ENCODE data around the gene BTN1A1.

BTN1A1 gene

GRCh38 chr6:26468829-26469228 lies 31.3 kb upstream of the BTN1A1 start:
- Histone ChIP-seq H2BK120ac (ENCODE audit: low read depth, low read length) (no peak overlapping the region), H3K27me3 (ENCODE audit: control insufficient read depth in 3 of 3, insufficient read depth in 3 of 3, low read depth in 1 of 3, low read length in 3 of 3) (no peaks in the 10 kb centered on the region), H3K36me3 (replicated peaks in 1 of 2; ENCODE audit: control insufficient read depth in 2 of 2, insufficient read depth in 2 of 2, low read length in 2 of 2) (peaks cover 25 to 63% of the 10 kb centered on the region in 2 donors), H2BK12ac (ENCODE audit: low read length) (no peak overlapping the region), H3K79me1 (ENCODE audit: low read depth, low read length) (no peaks in the 10 kb centered on the region), H3K4me2 (ENCODE audit: insufficient read depth, low read length, poor library complexity, severe bottlenecking) (no peak overlapping the region), H3K27ac (replicated peaks; ENCODE audit: low read length) (no peak overlapping the region), H3K18ac (ENCODE audit: low read length) (no peak overlapping the region), H2BK15ac (ENCODE audit: low read length) (no peak overlapping the region), H4K91ac (ENCODE audit: low read depth, low read length, poor library complexity) (no peak overlapping the region), H2BK5ac (ENCODE audit: low read length) (no peak overlapping the region), H3K4me3 (ENCODE audit: low read length in 2 of 2) (no peak overlapping the region), H3K4ac (ENCODE audit: low read length) (no peak overlapping the region), H4K8ac (ENCODE audit: low read depth, low read length) (no peak overlapping the region), H2AFZ (ENCODE audit: low read length) (no peak overlapping the region), H3K9ac (ENCODE audit: low read depth, low read length, poor library complexity) (no peak overlapping the region), H3K9me3 (replicated peaks in 1 of 2; ENCODE audit: control insufficient read depth in 2 of 2, insufficient read depth in 1 of 2, low read depth in 1 of 2, low read length in 2 of 2) (no peaks in the 10 kb centered on the region), H3K23ac (ENCODE audit: low read depth, low read length, poor library complexity) (no peak overlapping the region), H3K4me1 (ENCODE audit: control insufficient read depth in 2 of 2, insufficient read depth in 1 of 2, low read depth in 1 of 2, low read length in 2 of 2) (no peaks in the 10 kb centered on the region), H3K14ac (ENCODE audit: low read length) (no peak overlapping the region), H2AK5ac (ENCODE audit: low read depth, low read length) (no peak overlapping the region)
- no CpG with 5 or more reads among the region's 2 CpGs for WGBS, 2 donors (ENCODE audit: extremely low coverage in 2 of 2, insufficient read length in 2 of 2, insufficient replicate concordance in 1 of 2)
- no peak for DNase-seq (ENCODE audit: low spot score)

GRCh38 chr6:26470643-26471042 lies 29.5 kb upstream of the BTN1A1 start:
- Histone ChIP-seq H3K23ac (ENCODE audit: low read depth, low read length, poor library complexity) (no peak overlapping the region), H3K4me3 (ENCODE audit: low read length in 2 of 2) (no peak overlapping the region), H3K9me3 (replicated peaks in 1 of 2; ENCODE audit: control insufficient read depth in 2 of 2, insufficient read depth in 1 of 2, low read depth in 1 of 2, low read length in 2 of 2) (no peaks in the 10 kb centered on the region), H3K4me2 (ENCODE audit: insufficient read depth, low read length, poor library complexity, severe bottlenecking) (no peak overlapping the region), H2AFZ (ENCODE audit: low read length) (no peak overlapping the region), H2AK5ac (ENCODE audit: low read depth, low read length) (no peak overlapping the region), H3K18ac (ENCODE audit: low read length) (no peak overlapping the region), H3K79me1 (ENCODE audit: low read depth, low read length) (no peaks in the 10 kb centered on the region), H3K9ac (ENCODE audit: low read depth, low read length, poor library complexity) (no peak overlapping the region), H3K27me3 (ENCODE audit: control insufficient read depth in 3 of 3, insufficient read depth in 3 of 3, low read depth in 1 of 3, low read length in 3 of 3) (no peaks in the 10 kb centered on the region), H3K27ac (replicated peaks; ENCODE audit: low read length) (no peak overlapping the region), H4K8ac (ENCODE audit: low read depth, low read length) (no peak overlapping the region), H2BK12ac (ENCODE audit: low read length) (no peak overlapping the region), H2BK120ac (ENCODE audit: low read depth, low read length) (no peak overlapping the region), H2BK15ac (ENCODE audit: low read length) (no peak overlapping the region), H3K14ac (ENCODE audit: low read length) (no peak overlapping the region), H3K36me3 (replicated peaks in 1 of 2; ENCODE audit: control insufficient read depth in 2 of 2, insufficient read depth in 2 of 2, low read length in 2 of 2) (peaks cover 10 to 45% of the 10 kb centered on the region in 2 donors), H3K4ac (ENCODE audit: low read length) (no peak overlapping the region), H4K91ac (ENCODE audit: low read depth, low read length, poor library complexity) (no peak overlapping the region), H3K4me1 (ENCODE audit: control insufficient read depth in 2 of 2, insufficient read depth in 1 of 2, low read depth in 1 of 2, low read length in 2 of 2) (peaks cover 3 to 5% of the 10 kb centered on the region in 2 donors), H2BK5ac (ENCODE audit: low read length) (no peak overlapping the region)
- WGBS, 2 donors (ENCODE audit: extremely low coverage in 2 of 2, insufficient read length in 2 of 2, insufficient replicate concordance in 1 of 2): no CpG with 5 or more reads among the region's 4 CpGs
- DNase-seq (ENCODE audit: low spot score): no peak

GRCh38 chr6:26471970-26472369 lies 28.1 kb upstream of the BTN1A1 start:
- peaks cover 4 to 9% of the 10 kb centered on the region in 2 donors for H3K4me1 ChIP-seq (ENCODE audit: control insufficient read depth in 2 of 2, insufficient read depth in 1 of 2, low read depth in 1 of 2, low read length in 2 of 2)
- no peaks in the 10 kb centered on the region for H3K9me3 ChIP-seq (replicated peaks in 1 of 2; ENCODE audit: control insufficient read depth in 2 of 2, insufficient read depth in 1 of 2, low read depth in 1 of 2, low read length in 2 of 2)
- no peaks in the 10 kb centered on the region for H3K79me1 ChIP-seq (ENCODE audit: low read depth, low read length)
- no peak overlapping the region for H2BK120ac ChIP-seq (ENCODE audit: low read depth, low read length)
- H4K91ac ChIP-seq (ENCODE audit: low read depth, low read length, poor library complexity): no peak overlapping the region
- no peak overlapping the region for H2BK15ac ChIP-seq (ENCODE audit: low read length)
- no peak overlapping the region for H3K4me3 ChIP-seq (ENCODE audit: low read length in 2 of 2)
- H2BK12ac ChIP-seq (ENCODE audit: low read length): no peak overlapping the region
- H3K4ac ChIP-seq (ENCODE audit: low read length): no peak overlapping the region
- no peak overlapping the region for H3K23ac ChIP-seq (ENCODE audit: low read depth, low read length, poor library complexity)
- DNase-seq (ENCODE audit: low spot score): no peak
- no peak overlapping the region for H2AK5ac ChIP-seq (ENCODE audit: low read depth, low read length)
- H4K8ac ChIP-seq (ENCODE audit: low read depth, low read length): no peak overlapping the region
- H2AFZ ChIP-seq (ENCODE audit: low read length): no peak overlapping the region
- no peak overlapping the region for H3K18ac ChIP-seq (ENCODE audit: low read length)
- no peaks in the 10 kb centered on the region for H3K27me3 ChIP-seq (ENCODE audit: control insufficient read depth in 3 of 3, insufficient read depth in 3 of 3, low read depth in 1 of 3, low read length in 3 of 3)
- no peak overlapping the region for H2BK5ac ChIP-seq (ENCODE audit: low read length)
- H3K9ac ChIP-seq (ENCODE audit: low read depth, low read length, poor library complexity): no peak overlapping the region
- peaks cover 3 to 32% of the 10 kb centered on the region in 2 donors for H3K36me3 ChIP-seq (replicated peaks in 1 of 2; ENCODE audit: control insufficient read depth in 2 of 2, insufficient read depth in 2 of 2, low read length in 2 of 2)
- H3K14ac ChIP-seq (ENCODE audit: low read length): no peak overlapping the region
- no peak overlapping the region for H3K4me2 ChIP-seq (ENCODE audit: insufficient read depth, low read length, poor library complexity, severe bottlenecking)
- no peak overlapping the region for H3K27ac ChIP-seq (replicated peaks; ENCODE audit: low read length)

- no peak overlapping the region for H2BK15ac ChIP-seq (ENCODE audit: low read length)
- H3K36me3 ChIP-seq (replicated peaks in 1 of 2; ENCODE audit: control insufficient read depth in 2 of 2, insufficient read depth in 2 of 2, low read length in 2 of 2): peaks cover 3 to 25% of the 10 kb centered on the region in 2 donors
- DNase-seq (ENCODE audit: low spot score): no peak
- H3K18ac ChIP-seq (ENCODE audit: low read length): no peak overlapping the region
- no peak overlapping the region for H2AFZ ChIP-seq (ENCODE audit: low read length)
- H3K27ac ChIP-seq (replicated peaks; ENCODE audit: low read length): no peak overlapping the region
- H2BK12ac ChIP-seq (ENCODE audit: low read length): no peak overlapping the region
- no peak overlapping the region for H3K23ac ChIP-seq (ENCODE audit: low read depth, low read length, poor library complexity)
- H3K9ac ChIP-seq (ENCODE audit: low read depth, low read length, poor library complexity): no peak overlapping the region
- H3K79me1 ChIP-seq (ENCODE audit: low read depth, low read length): no peaks in the 10 kb centered on the region
- no peak overlapping the region for H2BK5ac ChIP-seq (ENCODE audit: low read length)
- H4K91ac ChIP-seq (ENCODE audit: low read depth, low read length, poor library complexity): no peak overlapping the region
- H2AK5ac ChIP-seq (ENCODE audit: low read depth, low read length): no peak overlapping the region
- H3K27me3 ChIP-seq (ENCODE audit: control insufficient read depth in 3 of 3, insufficient read depth in 3 of 3, low read depth in 1 of 3, low read length in 3 of 3): no peaks in the 10 kb centered on the region
- H4K8ac ChIP-seq (ENCODE audit: low read depth, low read length): no peak overlapping the region
- no CpG with 5 or more reads among the region's 4 CpGs for WGBS, 2 donors (ENCODE audit: extremely low coverage in 2 of 2, insufficient read length in 2 of 2, insufficient replicate concordance in 1 of 2)
- H3K4ac ChIP-seq (ENCODE audit: low read length): no peak overlapping the region
- peaks cover 4 to 9% of the 10 kb centered on the region in 2 donors for H3K4me1 ChIP-seq (ENCODE audit: control insufficient read depth in 2 of 2, insufficient read depth in 1 of 2, low read depth in 1 of 2, low read length in 2 of 2)
- H3K4me3 ChIP-seq (ENCODE audit: low read length in 2 of 2): no peak overlapping the region
- H2BK120ac ChIP-seq (ENCODE audit: low read depth, low read length): no peak overlapping the region
- H3K4me2 ChIP-seq (ENCODE audit: insufficient read depth, low read length, poor library complexity, severe bottlenecking): no peak overlapping the region
- no peak overlapping the region for H3K14ac ChIP-seq (ENCODE audit: low read length)
- H3K9me3 ChIP-seq (replicated peaks in 1 of 2; ENCODE audit: control insufficient read depth in 2 of 2, insufficient read depth in 1 of 2, low read depth in 1 of 2, low read length in 2 of 2): no peaks in the 10 kb centered on the region
Measured at GRCh38 chr6:26472549-26473290, 27.4 kb upstream of the BTN1A1 start.
